Measurements from ENCODE around the gene CRYBA1. TPM values are rescaled to one million over a fixed set of nuclear protein-coding genes. Genes with fewer than 3 reads are reported as not detected.

Gene CRYBA1
- total and polyA plus RNA-seq, 2 of the 8 experiments (the other 6 are each of a cell fraction or from before 2014, with no cell fraction given) = not detected

- Histone ChIP-seq H2BK20ac (ENCODE audit: low read length) (no peak overlapping the region), H3K56ac (replicated peaks; ENCODE audit: insufficient read length, low read depth, low read length) (no peak overlapping the region), H3K23me2 (ENCODE audit: low read depth, low read length) (no peaks in the 10 kb centered on the region), H3K27me3 (replicated peaks in 1 of 4; ENCODE audit: control insufficient read depth in 3 of 4, extremely low read depth in 1 of 4, insufficient read depth in 3 of 4, low read length in 3 of 4) (no peaks in the 10 kb centered on the region), H2BK15ac (ENCODE audit: low read length) (no peak overlapping the region), H4K5ac (ENCODE audit: insufficient read length, low read depth, low read length) (no peak overlapping the region), H4K8ac (ENCODE audit: extremely low read depth, insufficient read depth, low read length) (no peak overlapping the region), H2BK120ac (replicated peaks; ENCODE audit: low read depth, low read length) (no peak overlapping the region), H2BK5ac (ENCODE audit: low read depth, low read length) (no peak overlapping the region), H3K36me3 (ENCODE audit: control insufficient read depth in 2 of 4, insufficient read depth in 4 of 4, low read length in 3 of 4) (0 out of 8 replicates have a peak, but pooled peaks cover 0 to 5% (median 0%) of the 10 kb centered on the region in 4 experiments), H3K9ac (replicated peaks in 1 of 4; ENCODE audit: extremely low read depth in 1 of 4, low read depth in 3 of 4, low read length in 3 of 4) (no peak overlapping the region), H3K23ac (ENCODE audit: insufficient read length) (no peak overlapping the region), H3K27ac (ENCODE audit: low read depth, low read length) (no peak overlapping the region), H3K4me3 (ENCODE audit: extremely low read depth in 1 of 4, insufficient read depth in 2 of 4, low read depth in 3 of 4, low read length in 4 of 4) (no peak overlapping the region), H4K20me1 (replicated peaks in 1 of 2; ENCODE audit: control insufficient read depth in 1 of 2, insufficient read depth in 2 of 2, low read length in 2 of 2) (peaks cover 0 to 2% of the 10 kb centered on the region in 2 experiments), H2AK5ac (ENCODE audit: low read depth, low read length) (no peak overlapping the region), H3K18ac (ENCODE audit: extremely low read depth, low read length) (no peak overlapping the region), H3K9me3 (ENCODE audit: insufficient read depth in 2 of 2, low read depth in 1 of 2, low read length in 1 of 2) (no peaks in the 10 kb centered on the region), H3K79me1 (ENCODE audit: low read depth, low read length) (no peaks in the 10 kb centered on the region; the same call in 1 of the 2 replicates), H2BK12ac (ENCODE audit: low read depth, low read length) (no peak overlapping the region), H4K91ac (replicated peaks; ENCODE audit: insufficient read length, low read length) (no peak overlapping the region), H3K4me2 (ENCODE audit: insufficient read depth in 1 of 2, low read depth in 2 of 2, low read length in 2 of 2) (no peak overlapping the region), H3K79me2 (ENCODE audit: control insufficient read depth in 1 of 2, insufficient read depth in 2 of 2, low read length in 2 of 2) (no peaks in the 10 kb centered on the region), H2AFZ (ENCODE audit: low read length) (no peak overlapping the region), H3K4ac (replicated peaks; ENCODE audit: insufficient read length, low read depth, low read length) (no peak overlapping the region), H3K4me1 (replicated peaks in 1 of 4; ENCODE audit: control insufficient read depth in 3 of 4, insufficient read depth in 4 of 4, low read length in 3 of 4) (peaks cover 0 to 3% (median 1%) of the 10 kb centered on the region in 4 experiments; a peak in 2 of 7 replicates), H3K14ac (ENCODE audit: insufficient read length) (no peak overlapping the region)
- 100% methylated on average over 2 of the region's 2 CpGs; no CpG with 5 or more reads in 1 of the 2 experiments for WGBS, 2 experiments (ENCODE audit: extremely low coverage in 1 of 2, insufficient coverage in 1 of 2, insufficient read length in 1 of 2, insufficient replicate concordance in 2 of 2, low coverage in 1 of 2, low lambda C conversion rate in 2 of 2, missing lambda C conversion rate in 1 of 2)
- ChIA-PET POLR2A (ENCODE audit: partially characterized antibody) (interaction anchor here (1.0 to 3.5 kb wide), 8 partner anchors 8 to 93 kb away, joined by 3 to 13 read pairs (median 3); partner anchors contain the start of gene NUFIP2), CTCF (ENCODE audit: partially characterized antibody) (interaction anchor here (0.6 to 3.6 kb wide), 22 partner anchors 9 to 379 kb away, joined by 3 to 34 read pairs (median 6); no protein-coding TSS in a partner anchor)
- no peak for TF ChIP-seq CEBPB (IDR thresholded peaks at IDR 0.05; ENCODE audit: low read depth, low read length)
- no peak for TF ChIP-seq RBBP5 (IDR thresholded peaks at IDR 0.05; ENCODE audit: borderline replicate concordance, low read depth, low read length)
- DNase-seq (ENCODE audit: low read depth in 1 of 2, low spot score in 2 of 2) (no peak), FAIRE-seq (no peak)
These were observed 4.5 kb downstream of the CRYBA1 start for GRCh38 chr17:29251184-29251583.
